K562 (cell line): ENCODE results near the gene ARHGAP33. TPM values are rescaled to one million over a fixed set of nuclear protein-coding genes. Genes with fewer than 3 reads are reported as not detected.
A peak's percentile ranks its signal among the peaks of the same experiment; 100 is the strongest.

Source experiments
- ATAC-seq: fragments of 200-7000 bp; cut with Tn5 transposase; 3 replicates; pipeline ENCODE4 v1.9.1; 2020; ENCODE audit warnings: moderate library complexity
- BruUV-seq: library from RNA; stranded (reverse); fragments of 400-500 nt; replicated peaks from 2 replicates; lab custom pipeline; 2021; lab: Mats Ljungman, UMichigan
- CTCF ChIA-PET: fragments of 300-600 bp; formaldehyde crosslinking; extraction: SDS; loops from one replicate; lab custom pipeline; 2021; ENCODE audit warnings: low intra/inter-chr PET ratio; lab: Yijun Ruan, JAX
- POLR2A ChIA-PET: fragments of 300-600, 350-650 bp; sonication (Branson Sonifier 250); formaldehyde crosslinking; extraction: SDS; loops from one replicate; lab custom pipeline; 2021; ENCODE audit warnings: antibody characterized with exemption, inconsistent platforms; lab: Yijun Ruan, JAX
- DNase-seq, 4 experiments: peaks; one replicate each; pipeline versions ENCODE4 v3.0.0 to v3.0.0-alpha.2; 2011 to 2018; ENCODE audit warnings: low spot score in 3 of 4, mixed read lengths in 3 of 4; ENCODE audit errors: extremely low read depth in 1 of 4
- FAIRE-seq: peaks from 2 replicates; lab custom pipeline; 2011; peaks lifted over from hg19 to GRCh38; lab: Jason Lieb, UNC
- H2AFZ ChIP-seq: 2 replicates; pipeline ENCODE4 v1.6.0; 2011; ENCODE audit warnings: low read depth, low read length, control low read depth, inconsistent platforms
- H3K27ac ChIP-seq: fragments of 200-600 bp; 3 replicates; pipeline ENCODE4 v1.8.0; 2011; ENCODE audit warnings: low read depth, mild to moderate bottlenecking, control low read depth, inconsistent platforms, low read length, moderate library complexity, mixed read lengths; ENCODE audit errors: extremely low read depth
- H3K27me3 ChIP-seq, 2 experiments: fragments of 300-600 bp in 1 of 2; 2 replicates in 1 of 2; 3 replicates in 1 of 2; pipeline versions ENCODE4 v1.6.0 to v1.8.0; 2011; ENCODE audit warnings: inconsistent platforms in 2 of 2, low read length in 2 of 2, mild to moderate bottlenecking in 1 of 2, mixed read lengths in 1 of 2, moderate library complexity in 1 of 2; ENCODE audit not compliant: control insufficient read depth in 2 of 2, insufficient read depth in 2 of 2
- H3K36me3 ChIP-seq: fragments of 300-600 bp; 3 replicates; pipeline ENCODE4 v1.8.0; 2011; ENCODE audit warnings: mild to moderate bottlenecking, low read length, inconsistent platforms; ENCODE audit not compliant: control insufficient read depth, insufficient read depth
- H3K4me1 ChIP-seq, 2 experiments: fragments of 200-600 bp in 1 of 2; replicated peaks in 1 of 2; 2 replicates in 1 of 2; 3 replicates in 1 of 2; pipeline versions ENCODE4 v1.5.1 to v1.8.0; 2011; ENCODE audit warnings: inconsistent platforms in 2 of 2, low read length in 2 of 2, mild to moderate bottlenecking in 1 of 2, mixed read lengths in 1 of 2, moderate library complexity in 1 of 2; ENCODE audit not compliant: control insufficient read depth in 2 of 2, insufficient read depth in 2 of 2
- H3K4me2 ChIP-seq: 2 replicates; pipeline ENCODE4 v1.6.1; 2011; ENCODE audit warnings: low read length, control low read depth, inconsistent platforms, mixed read lengths; ENCODE audit not compliant: insufficient read depth
- H3K4me3 ChIP-seq: fragments of 200-600 bp; sonication (generic), shearing (Covaris generic); 2 replicates; pipeline ENCODE4 v1.5.1; 2016; ENCODE audit warnings: control low read depth, inconsistent platforms
- H3K79me2 ChIP-seq: fragments of 200-600 bp; 3 replicates; pipeline ENCODE4 v1.8.0; 2011; ENCODE audit warnings: low read length, inconsistent platforms; ENCODE audit not compliant: control insufficient read depth, insufficient read depth
- H3K9ac ChIP-seq, 2 experiments: 2 replicates each; pipeline versions ENCODE4 v1.6.0 to v1.6.1; 2011; ENCODE audit warnings: low read depth in 2 of 2, low read length in 2 of 2, control low read depth in 1 of 2, inconsistent platforms in 1 of 2, mild to moderate bottlenecking in 1 of 2, mixed read lengths in 1 of 2; ENCODE audit not compliant: insufficient read depth in 1 of 2
- H3K9me1 ChIP-seq: one replicate; pipeline ENCODE4 v1.6.0; 2011; ENCODE audit warnings: inconsistent platforms, mild to moderate bottlenecking, low read length, moderate library complexity; ENCODE audit not compliant: control insufficient read depth, insufficient read depth
- H3K9me3 ChIP-seq: replicated peaks from 2 replicates; pipeline ENCODE4 v1.5.1; 2011; ENCODE audit warnings: low read depth, low read length, inconsistent platforms; ENCODE audit not compliant: control insufficient read depth, insufficient read depth
- H4K20me1 ChIP-seq: replicated peaks from 2 replicates; pipeline ENCODE4 v1.6.1; 2011; ENCODE audit warnings: low read length, inconsistent platforms, mixed read lengths; ENCODE audit not compliant: control insufficient read depth, insufficient read depth
- BDP1 ChIP-seq: IDR thresholded peaks from 3 replicates; pipeline ENCODE4 v1.6.1; 2011; ENCODE audit not compliant: insufficient read length, insufficient read depth
- DACH1 ChIP-seq: fragments of 450-650 bp; IDR thresholded peaks from 2 replicates; pipeline ENCODE4 v1.6.1; 2018; ENCODE audit not compliant: partially characterized antibody
- E4F1 ChIP-seq: fragments of 250-450 bp; sonication (Bioruptor Pico); IDR thresholded peaks from 2 replicates; pipeline ENCODE4 v1.5.0; 2021; ENCODE audit warnings: mild to moderate bottlenecking, borderline replicate concordance
- SIN3A ChIP-seq, 2 experiments: fragments of 150-350 bp in 1 of 2; IDR thresholded peaks; 2 replicates each; pipeline ENCODE4 v1.6.1; 2011 to 2016; ENCODE audit warnings: borderline replicate concordance in 2 of 2, low read depth in 2 of 2, low read length in 2 of 2, mild to moderate bottlenecking in 2 of 2, moderate library complexity in 2 of 2; ENCODE audit not compliant: control insufficient read depth in 1 of 2
- SMAD4 ChIP-seq: fragments of 250-450 bp; sonication (Bioruptor Pico); conservative IDR thresholded peaks from 2 replicates; pipeline ENCODE4 v1.8.0; 2021; ENCODE audit warnings: inconsistent platforms, mild to moderate bottlenecking, moderate library complexity
- SUPT5H ChIP-seq: fragments of 450-650 bp; IDR thresholded peaks from 2 replicates; pipeline ENCODE4 v1.6.1; 2016
- TAF1 ChIP-seq: IDR thresholded peaks from 2 replicates; pipeline ENCODE4 v1.6.1; 2011; ENCODE audit warnings: mild to moderate bottlenecking, low read length, moderate library complexity; ENCODE audit not compliant: insufficient read depth, control insufficient read depth, severe bottlenecking; ENCODE audit errors: extremely low read depth
- ZBTB34 ChIP-seq: fragments of 250-450 bp; sonication (Bioruptor Pico); IDR thresholded peaks from 2 replicates; pipeline ENCODE4 v1.8.0; 2021; ENCODE audit warnings: mild to moderate bottlenecking, moderate library complexity
- ZC3H8 ChIP-seq: fragments of 450-650 bp; IDR thresholded peaks from 2 replicates; pipeline ENCODE4 v1.6.1; 2017
- ZZZ3 ChIP-seq: fragments of 450-650 bp; IDR thresholded peaks from 2 replicates; pipeline ENCODE4 v1.6.1; 2016; ENCODE audit warnings: antibody characterized with exemption, mild to moderate bottlenecking, moderate library complexity
- WGBS: fragments of 100-300 bp; shearing (Covaris generic); methylation state at CpG from one replicate; pipeline ENCODE4 v1.1.6; 2016; ENCODE audit warnings: low coverage, mixed read lengths; ENCODE audit not compliant: insufficient coverage; ENCODE audit errors: missing lambda C conversion rate; 5-methylcytosine and 5-hydroxymethylcytosine counted together
- in situ Hi-C: fragments of 300-500 bp; cut with MboI; formaldehyde crosslinking; loops from 4 replicates; pipeline ENCODE4 v1.15.0; 2018; ENCODE audit warnings: inconsistent platforms, mixed read lengths
- intact Hi-C: fragments of 100-400 bp; cut with micrococcal nuclease; formaldehyde crosslinking; loops from 2 replicates; pipeline ENCODE4 v1.14.2; 2022
- polyA plus RNA-seq, 8 experiments: library from polyadenylated mRNA; depleted of rRNA in 4 of 8; stranded (reverse) in 5 of 8; unstranded in 3 of 8; fragments of >200 nt; fragmentation: Nextera tagmentation in 2 of 8; fragmentation: Illumina TruSeq in 1 of 8; extraction: Ambion mirVana in 2 of 8; extraction: Trizol in 1 of 8; gene quantifications; 2 replicates each; pipeline versions ENCODE4 v1.2.1 to v1.2.3, GENCODE V29; 2011 to 2014; ENCODE audit warnings: inconsistent platforms in 1 of 8, missing spikeins in 1 of 8
- total RNA-seq, 7 experiments: library from RNA; depleted of rRNA in 6 of 7; stranded (reverse); fragments of >200 nt in 6 of 7; fragmentation: Illumina TruSeq in 2 of 7; extraction: Trizol in 2 of 7; gene quantifications; 2 replicates each; pipeline versions ENCODE4 v1.2.1 to v1.2.3, GENCODE V29; 2011 to 2021; ENCODE audit warnings: low replicate concordance in 1 of 7

The ARHGAP33 gene
- total and polyA plus RNA-seq, 9 of the 15 experiments (the other 6 are each of a cell fraction or from before 2014, with no cell fraction given), result 0.06 to 26.6 (median 1.6) TPM; not detected in 1

- BruUV-seq, result no TSS peak
- peaks cover 16% of the 10 kb centered on the region for H3K79me2 ChIP-seq
Measured at GRCh38 chr19:35746531-35746930, 28.8 kb upstream of the ARHGAP33 start.

GRCh38 chr19:35748106-35749020, 27.0 kb upstream of the ARHGAP33 start, which contains the start of gene LIN37:
Gene LIN37, plus strand, starts transcription at chr19:35748576. Its CDS starts 149 bp downstream, at chr19:35748725.
- under 1% methylated on average over 45 of the region's 45 CpGs for WGBS
- intact Hi-C loops, result loop anchor here (10.0 kb wide), 1 partner anchor 104 kb away; the partner anchor contains the start of genes COX6B1 and ETV2
- Histone ChIP-seq H3K9ac (peak within 1 kb of the TSS; percentile 78 to 96), H3K36me3 (peaks cover 21% of the 10 kb centered on the region; the same call in 1 of the 3 replicates), H2AFZ (peak within 1 kb of the TSS; percentile 94), H3K4me2 (peak within 1 kb of the TSS; percentile 96), H3K4me1 (peaks cover 18 to 31% of the 10 kb centered on the region in 2 experiments; a peak in 4 of 5 replicates), H4K20me1 (no peaks in the 10 kb centered on the region), H3K9me1 (no peaks in the 10 kb centered on the region), H3K4me3 (peak within 1 kb of the TSS; percentile 82), H3K79me2 (peaks cover 16% of the 10 kb centered on the region), H3K27ac (peak within 1 kb of the TSS; percentile 68), H3K27me3 (no peaks in the 10 kb centered on the region), H3K9me3 (no peaks in the 10 kb centered on the region)
- BruUV-seq, result TSS peak; percentile 47
- ChIA-PET CTCF (no interaction called here), POLR2A (interaction anchor here (0.6 to 2.5 kb wide), 11 partner anchors 9 to 1902 kb away, joined by 3 to 12 read pairs (median 4); partner anchors contain the start of genes HSPB6 and PROSER3)
- in situ Hi-C loops, result no loop called here
- peak; percentile 88 to 99 (median 93) for DNase-seq
- FAIRE-seq, result peak; percentile 100
- peak; percentile 90 for ATAC-seq
- TF ChIP-seq DACH1, result no peak
- TF ChIP-seq E4F1 (CRISPR knock-in tag), result no peak
- TF ChIP-seq ZBTB34, result no peak
- TF ChIP-seq TAF1, result peak; percentile 36
- peak; percentile 77 for TF ChIP-seq SUPT5H
- TF ChIP-seq ZZZ3, result no peak
- TF ChIP-seq ZC3H8, result no peak
- TF ChIP-seq BDP1, result no peak

More at GRCh38 chr19:35746531-35746930, 28.8 kb upstream of the ARHGAP33 start:
- H3K27me3 ChIP-seq, result no peaks in the 10 kb centered on the region
- DNase-seq, result no peak
- no peaks in the 10 kb centered on the region for H4K20me1 ChIP-seq
- peak overlapping the region; percentile 92 to 94 for H3K9ac ChIP-seq
- H3K36me3 ChIP-seq, result peaks cover 19% of the 10 kb centered on the region; the same call in 1 of the 3 replicates
- ATAC-seq, result no peak
- ChIA-PET POLR2A (interaction anchor here (2.5 kb wide), 1 partner anchor 10 kb away, joined by 12 read pairs; the partner anchor contains the start of genes HSPB6 and PROSER3), CTCF (no interaction called here)
- H3K4me3 ChIP-seq, result peak overlapping the region; percentile 92
- H3K9me1 ChIP-seq, result no peaks in the 10 kb centered on the region
- no peaks in the 10 kb centered on the region for H3K9me3 ChIP-seq
- peak overlapping the region; percentile 95 for H3K4me2 ChIP-seq
- peak overlapping the region; percentile 62; the same call in 2 of the 3 replicates for H3K27ac ChIP-seq
- WGBS, result 16% methylated on average over 4 of the region's 5 CpGs
- intact Hi-C loops (loop anchor here (10.0 kb wide), 1 partner anchor 102 kb away; the partner anchor contains the start of genes COX6B1 and ETV2), in situ Hi-C loops (no loop called here)
- FAIRE-seq, result no peak
- H2AFZ ChIP-seq, result no peak overlapping the region
- TF ChIP-seq SMAD4 (no peak), SIN3A (IDR thresholded peaks at IDR 0.05; ENCODE audit: borderline replicate concordance in 2 of 2, control insufficient read depth in 1 of 2, low read depth in 2 of 2, low read length in 2 of 2) (peak in 1 of 2 experiments; percentile 20; a peak in 1 of 4 replicates)
- H3K4me1 ChIP-seq, result peaks cover 27 to 40% of the 10 kb centered on the region in 2 experiments; a peak in 4 of 5 replicates
